Activated effector memory CD4-positive, alpha-beta T cell treated with Interleukin-2 at 50 U/mL for 16 hours (primary cell): Measurements from ENCODE around the gene OR2V1.
"Not testable (repeated sequence)": the region's sequence is repeated elsewhere in the genome, so short reads cannot be mapped to it uniquely, and the experiment has no call there.

ENCODE experiments used
- DNase-seq: peaks from one replicate; pipeline ENCODE4 v3.0.0-alpha.2; 2020

Gene OR2V1

DNA sequence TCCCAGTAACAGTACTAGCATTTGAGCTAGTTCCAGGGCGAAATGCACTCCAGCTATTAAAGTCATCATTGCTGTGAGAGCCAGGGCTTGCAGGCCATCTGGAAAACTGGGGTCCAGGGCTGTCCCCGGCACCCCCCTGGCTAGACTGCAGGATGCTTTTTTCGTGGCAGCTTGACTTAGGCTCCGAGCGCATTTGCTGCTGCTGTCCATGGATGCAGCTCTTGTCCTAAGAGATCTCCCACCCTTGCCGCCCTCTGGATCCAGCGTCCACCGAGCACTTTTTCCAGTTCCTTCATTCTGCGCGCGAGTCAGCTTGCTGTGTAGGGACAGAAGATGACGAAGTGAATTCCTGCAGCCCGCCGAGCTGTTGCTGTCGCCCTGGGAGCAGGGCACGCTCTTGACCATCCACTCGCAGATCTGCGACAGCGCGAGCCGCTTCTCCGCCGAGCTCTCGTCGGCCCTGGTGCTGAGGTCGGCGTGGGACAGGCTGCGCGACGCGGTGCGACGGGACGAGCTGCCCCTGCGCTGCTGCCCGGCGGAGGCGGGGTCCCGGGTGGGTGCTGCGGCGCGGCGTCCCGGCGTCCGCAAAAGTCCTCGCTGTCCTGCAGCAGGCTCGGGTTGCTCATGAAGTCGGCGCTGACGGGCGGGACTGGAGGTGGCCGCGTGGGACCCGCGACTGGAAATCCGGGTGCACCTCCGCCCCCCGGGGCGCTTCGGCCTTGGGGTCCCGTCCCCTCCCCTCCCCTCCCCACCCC is 30.7 kb downstream of the OR2V1 start:
- DNase-seq: no peak

DNA sequence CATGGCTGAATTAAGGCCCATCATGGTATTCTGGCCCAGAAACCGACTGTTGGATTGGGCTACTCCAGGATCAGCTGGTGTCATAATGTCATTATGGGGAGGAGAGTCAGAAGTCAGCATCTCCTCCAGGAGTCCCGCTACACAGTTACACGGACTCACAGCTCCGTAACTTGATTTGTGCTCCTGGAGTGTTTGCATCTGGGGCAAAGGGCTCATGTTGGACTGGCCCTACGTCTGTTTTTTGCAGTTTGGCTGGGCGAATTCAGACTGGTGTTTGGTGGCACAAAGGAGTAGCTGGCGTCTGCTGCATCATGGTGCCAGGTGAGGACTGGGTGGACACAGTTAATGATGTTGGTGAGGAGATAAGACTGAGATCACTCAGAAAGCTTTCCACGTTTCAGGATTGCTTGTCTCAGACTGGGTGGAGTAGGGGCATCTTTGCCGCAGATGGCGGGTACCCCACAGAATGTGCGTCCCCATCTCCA is 31.3 kb downstream of the OR2V1 start:
- DNase-seq: no peak

- DNase-seq: no peak
Measured at GRCh38 chr5:181098762-181099601, 32.0 kb downstream of the OR2V1 start.

DNA sequence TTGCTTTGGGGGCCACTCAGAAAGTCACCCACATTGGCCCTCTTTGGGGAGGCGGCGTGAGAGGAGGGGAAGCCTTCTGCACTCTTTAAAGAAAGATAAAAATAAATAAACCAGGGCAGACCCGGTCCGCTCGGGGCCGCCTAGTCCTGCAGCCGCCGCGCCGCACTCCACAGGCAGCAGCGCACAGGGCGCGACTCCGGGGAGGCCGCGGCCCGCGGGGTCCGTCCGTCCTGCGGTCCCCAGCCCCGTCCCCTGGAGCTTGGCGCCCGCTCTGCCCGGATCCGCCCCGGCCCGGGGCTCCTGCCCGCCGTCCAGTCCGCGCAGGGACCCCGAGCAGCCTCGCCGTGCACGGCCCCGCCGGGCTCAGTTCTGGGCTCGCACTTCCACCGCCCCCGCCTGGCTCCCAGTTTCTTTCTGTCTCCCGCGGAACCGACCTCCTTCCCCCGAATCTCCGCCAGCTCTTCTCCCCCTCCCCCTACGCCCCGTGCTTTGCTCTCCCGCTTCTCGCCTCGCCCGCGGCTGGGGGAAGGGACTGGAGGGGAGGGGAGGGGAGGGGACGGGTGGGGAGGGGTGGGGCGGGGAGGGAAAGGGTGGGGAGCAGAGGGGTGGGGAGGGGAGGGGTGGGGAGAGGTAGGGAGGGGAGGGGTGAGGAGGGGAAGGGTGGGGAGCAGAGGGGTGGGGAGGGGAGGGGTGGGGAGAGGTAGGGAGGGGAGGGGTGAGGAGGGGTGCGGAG is 33.0 kb downstream of the OR2V1 start:
- DNase-seq: not testable (repeated sequence)

GRCh38 chr5:181097383-181097753 is 33.6 kb downstream of the OR2V1 start:
- DNase-seq: not testable (repeated sequence)

DNA sequence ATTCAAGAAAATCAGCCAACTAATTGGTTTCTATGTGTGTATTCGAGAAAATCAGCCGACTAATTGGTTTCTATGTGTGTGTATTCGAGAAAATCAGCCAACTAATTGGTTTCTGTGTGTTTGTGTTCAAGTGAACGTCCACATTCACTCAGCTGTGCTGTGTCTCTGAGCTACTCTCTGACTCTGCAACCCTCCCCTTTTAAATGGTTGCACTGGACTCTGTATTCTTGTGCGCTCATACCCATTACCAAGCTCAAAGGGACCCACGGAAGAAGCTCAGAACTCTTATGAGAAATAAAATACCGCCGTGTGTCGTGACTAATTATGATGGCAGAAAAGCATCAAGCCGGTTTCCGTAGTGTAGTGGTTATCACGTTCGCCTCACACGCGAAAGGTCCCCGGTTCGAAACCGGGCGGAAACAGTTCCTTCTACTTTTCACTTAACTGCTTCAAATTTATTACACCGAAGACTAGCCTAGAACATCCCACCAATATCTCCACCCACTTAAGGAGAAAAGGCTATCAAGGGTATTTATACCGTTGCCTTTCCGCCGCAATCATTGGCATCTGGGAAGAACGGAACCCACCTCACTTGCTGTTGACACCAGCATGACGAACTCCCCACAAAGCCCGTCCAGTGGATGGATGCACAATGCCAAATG is 34.1 kb downstream of the OR2V1 start:
- not testable (repeated sequence) for DNase-seq

- DNase-seq: not testable (repeated sequence)
Measured at GRCh38 chr5:181095162-181095561, 35.8 kb downstream of the OR2V1 start.

DNA sequence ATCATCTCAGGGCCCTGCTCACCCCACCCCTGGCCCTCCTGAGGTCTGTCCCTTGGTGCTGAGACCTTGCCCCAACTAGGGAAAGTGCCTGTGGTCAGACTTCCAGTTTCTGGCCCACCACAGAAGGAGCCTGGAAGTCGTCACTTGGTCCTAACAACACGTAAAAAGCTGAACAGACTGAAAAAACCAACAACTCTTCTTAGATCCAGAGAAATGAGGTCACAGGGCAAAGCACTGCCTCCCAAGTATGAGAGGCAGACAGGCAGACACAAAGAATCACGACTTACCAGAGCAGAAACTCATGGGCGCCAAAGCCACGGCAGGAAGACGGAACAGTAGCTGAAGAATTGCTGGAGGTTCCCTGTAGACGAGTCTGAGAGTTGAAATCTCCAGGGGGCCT is 38.5 kb downstream of the OR2V1 start:
- no peak for DNase-seq

DNA sequence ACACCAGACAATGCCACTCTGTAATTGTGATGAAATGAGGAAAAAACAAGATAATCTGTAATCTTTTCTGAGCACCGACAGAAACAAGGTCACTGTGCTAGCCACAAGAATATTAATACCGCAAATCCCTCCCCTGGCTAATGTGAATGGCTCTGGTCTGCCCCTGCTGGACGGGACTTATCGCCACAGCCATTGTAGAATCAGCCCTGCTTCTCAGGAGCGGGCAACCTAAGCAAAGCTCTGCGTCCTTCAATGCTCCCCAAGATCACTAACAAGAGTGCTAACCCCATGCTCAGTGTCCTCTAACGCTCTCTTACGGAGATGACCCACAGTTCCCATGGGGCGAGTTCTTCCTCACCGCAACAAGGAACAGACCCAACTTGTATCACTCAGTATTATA is 42.7 kb downstream of the OR2V1 start:
- no peak for DNase-seq

DNA sequence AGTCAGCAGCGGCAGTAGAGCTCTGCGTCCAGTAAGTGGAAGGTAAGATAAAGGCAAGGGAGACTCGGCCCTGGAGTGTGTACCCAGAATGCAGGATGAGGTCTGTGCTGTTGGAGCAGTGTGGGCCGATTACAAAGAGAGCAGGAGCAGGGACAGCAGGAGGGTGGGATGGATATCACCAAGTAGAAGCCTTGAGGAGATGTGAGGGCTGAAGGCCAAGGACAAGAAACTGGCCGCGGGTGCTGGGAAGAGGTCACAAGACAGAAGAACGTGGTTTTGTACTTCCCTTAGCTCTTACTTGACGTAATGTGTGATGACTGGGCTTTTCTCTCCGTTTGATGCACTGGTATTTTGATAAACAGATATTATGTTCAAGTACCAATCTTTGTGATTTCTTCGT is 43.7 kb downstream of the OR2V1 start:
- no peak for DNase-seq

GRCh38 chr5:181086884-181087205 is 44.1 kb downstream of the OR2V1 start:
- DNase-seq: no peak

DNA sequence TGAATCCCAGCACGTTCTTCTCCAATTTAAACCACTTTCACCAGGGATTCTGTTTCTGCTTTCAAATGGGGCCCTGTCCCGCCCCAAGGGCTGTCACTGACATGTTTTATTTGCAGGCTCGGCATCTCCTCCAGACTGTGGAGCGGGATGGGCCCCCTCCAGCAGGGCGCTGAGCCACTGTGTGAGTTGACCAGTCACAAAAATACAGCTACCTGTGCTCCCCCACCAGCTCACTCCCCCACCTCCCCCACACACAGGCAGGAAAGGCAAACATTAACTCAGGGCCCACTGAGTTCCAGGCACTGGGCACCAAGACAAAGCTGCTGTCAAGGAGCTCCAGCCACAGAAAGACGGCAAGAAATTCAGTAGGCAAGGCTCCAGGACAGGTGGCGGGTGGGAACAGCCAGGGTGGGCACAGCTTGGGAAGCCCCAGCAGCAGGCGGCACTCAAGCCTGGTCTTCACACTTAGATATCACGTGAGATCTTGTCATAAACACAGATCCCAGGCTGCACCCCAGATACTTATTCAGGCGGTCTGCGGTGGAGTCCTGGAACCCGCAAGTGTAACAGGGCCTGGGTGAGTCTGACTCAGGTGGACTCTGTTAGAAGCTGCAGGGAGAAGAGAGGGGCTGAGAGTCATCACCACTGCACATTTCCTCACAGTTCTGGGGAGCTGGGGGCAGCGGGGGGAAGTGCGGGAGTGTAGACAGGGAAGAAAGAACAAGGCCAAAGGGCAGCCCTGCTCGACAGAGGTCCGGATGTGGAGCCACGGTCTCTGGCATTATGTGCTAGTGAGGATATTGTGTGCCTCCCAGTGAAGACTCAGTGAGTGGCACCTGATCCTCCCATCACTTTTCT is 44.7 kb downstream of the OR2V1 start:
- no peak for DNase-seq

DNA sequence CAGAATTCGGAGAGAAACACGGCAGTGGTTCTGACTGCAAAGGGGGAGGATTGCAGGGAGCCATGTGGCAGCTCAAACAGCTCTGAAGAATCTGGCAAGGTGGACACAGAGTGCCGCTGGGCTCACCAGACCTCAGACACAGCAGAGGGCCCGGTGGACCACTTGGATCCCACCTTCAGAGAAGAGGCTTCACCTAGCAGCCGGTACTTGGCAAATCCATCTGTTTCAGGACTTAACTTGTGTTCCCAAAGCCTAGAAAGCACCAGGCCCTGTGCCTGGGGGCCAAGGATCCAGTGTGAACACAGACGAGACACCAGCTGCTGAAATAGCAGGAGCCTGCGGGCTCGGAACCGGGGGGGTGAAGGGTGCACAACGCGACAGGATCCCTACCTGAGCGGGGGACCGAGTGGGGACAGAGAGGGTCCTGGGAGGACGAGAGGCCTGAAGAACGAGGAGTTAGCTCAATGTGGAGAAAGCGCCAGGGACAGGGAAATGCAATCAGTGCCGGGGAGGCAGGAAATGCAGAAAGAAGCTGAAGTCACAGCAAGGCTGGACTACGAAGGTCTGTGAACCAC is 46.3 kb downstream of the OR2V1 start:
- DNase-seq: no peak

GRCh38 chr5:181081989-181082388 is 49.0 kb downstream of the OR2V1 start:
- no peak for DNase-seq

DNA sequence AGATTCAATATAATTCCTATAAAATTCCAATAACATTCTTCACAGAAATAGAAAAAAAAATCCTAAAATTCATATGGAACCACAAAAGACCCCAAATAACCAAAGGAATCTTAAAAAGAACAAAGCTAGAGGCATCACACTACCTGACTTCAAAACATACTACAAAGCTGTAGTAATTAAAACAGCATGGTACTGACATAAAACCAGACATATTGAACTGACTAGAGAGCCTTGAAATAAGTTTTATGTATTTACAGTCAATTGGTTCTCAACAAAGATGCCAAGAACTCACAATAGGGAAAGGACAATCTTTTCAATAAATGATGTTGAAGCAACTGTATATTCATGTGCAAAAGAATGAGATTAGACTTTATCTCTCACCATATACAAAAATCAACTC is 54.0 kb downstream of the OR2V1 start:
- DNase-seq: no peak
